KMS-11 (cell line): Measurements from ENCODE around the gene ST7.

Experiments
- H2AFZ ChIP-seq: fragments of 200-600 bp; sonication (generic); 2 replicates; pipeline ENCODE4 v1.6.1; 2016; ENCODE audit warnings: antibody characterized with exemption, mixed run types, low read depth
- H3K27ac ChIP-seq: fragments of 200-600 bp; sonication (generic); 2 replicates; pipeline ENCODE4 v1.6.1; 2016; ENCODE audit warnings: mild to moderate bottlenecking, mixed run types
- H3K27me3 ChIP-seq: fragments of 200-600 bp; sonication (generic); 2 replicates; pipeline ENCODE4 v1.6.1; 2017; ENCODE audit warnings: mild to moderate bottlenecking, low read depth, mixed run types, moderate library complexity; ENCODE audit not compliant: insufficient read depth
- H3K36me3 ChIP-seq: fragments of 200-600 bp; sonication (generic); 2 replicates; pipeline ENCODE4 v1.6.1; 2017; ENCODE audit warnings: mild to moderate bottlenecking, mixed run types; ENCODE audit not compliant: insufficient read depth
- H3K4me1 ChIP-seq: fragments of 200-600 bp; sonication (generic); 2 replicates; pipeline ENCODE4 v1.6.1; 2016; ENCODE audit warnings: mild to moderate bottlenecking, low read depth, mixed run types; ENCODE audit not compliant: poor library complexity, severe bottlenecking
- H3K4me2 ChIP-seq: fragments of 200-600 bp; sonication (generic); 2 replicates; pipeline ENCODE4 v1.7.0; 2016; ENCODE audit warnings: mild to moderate bottlenecking, mixed run types
- H3K4me3 ChIP-seq: fragments of 200-600 bp; sonication (generic); IDR thresholded peaks from 2 replicates; pipeline ENCODE4 v1.6.1; 2017; ENCODE audit warnings: low read depth, low read length, mixed read lengths; ENCODE audit not compliant: insufficient read depth
- H3K79me2 ChIP-seq: fragments of 200-600 bp; sonication (generic); 2 replicates; pipeline ENCODE4 v1.6.1; 2016; ENCODE audit warnings: low read depth, mixed run types; ENCODE audit not compliant: insufficient read depth
- H3K9ac ChIP-seq: fragments of 200-600 bp; sonication (generic); 2 replicates; pipeline ENCODE4 v1.6.1; 2016; ENCODE audit warnings: mild to moderate bottlenecking, mixed run types
- H4K20me1 ChIP-seq: fragments of 200-600 bp; sonication (generic); 2 replicates; pipeline ENCODE4 v1.6.1; 2016; ENCODE audit warnings: mild to moderate bottlenecking, mixed run types; ENCODE audit not compliant: insufficient read depth
- TF ChIP-seq, protein P1 (sequence below): fragments of 200-600 bp; sonication (generic); conservative IDR thresholded peaks from 2 replicates; pipeline ENCODE4 v1.6.1; 2017; ENCODE audit warnings: low read depth, mild to moderate bottlenecking, antibody characterized with exemption, low read length, moderate library complexity, mixed read lengths

The ST7 gene

DNA sequence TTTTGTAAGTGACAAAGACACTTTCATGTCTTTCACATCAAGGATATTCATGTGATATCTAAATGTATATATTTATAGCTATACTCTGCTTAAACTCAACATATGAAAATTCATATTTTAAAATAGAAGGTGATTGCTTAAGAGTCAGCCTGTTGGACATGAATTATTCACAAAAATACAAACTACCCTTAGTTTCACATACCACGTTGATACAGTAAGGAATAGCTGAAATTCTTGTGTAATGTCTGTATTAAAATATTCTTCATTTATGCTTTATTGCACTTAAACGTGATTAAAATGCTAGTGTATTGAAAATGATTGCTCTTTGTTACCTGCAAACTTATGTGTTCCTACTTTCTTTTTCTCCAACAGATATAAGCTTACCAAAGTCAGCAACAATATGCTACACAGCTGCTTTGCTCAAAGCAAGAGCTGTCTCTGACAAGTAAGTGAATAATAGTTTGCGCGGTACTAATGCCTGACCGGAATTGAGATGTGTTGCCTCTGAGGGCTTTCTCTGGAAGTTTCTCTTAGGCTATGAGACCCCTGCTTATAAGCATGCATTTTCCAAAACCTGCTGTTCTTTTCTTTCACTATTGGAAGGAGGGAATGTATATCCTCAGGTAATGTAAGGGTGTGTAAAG, 235.8 kb downstream of the ST7 start:
- no peaks in the 10 kb centered on the region for H3K27me3 ChIP-seq
- H3K27ac ChIP-seq = no peak overlapping the region

DNA sequence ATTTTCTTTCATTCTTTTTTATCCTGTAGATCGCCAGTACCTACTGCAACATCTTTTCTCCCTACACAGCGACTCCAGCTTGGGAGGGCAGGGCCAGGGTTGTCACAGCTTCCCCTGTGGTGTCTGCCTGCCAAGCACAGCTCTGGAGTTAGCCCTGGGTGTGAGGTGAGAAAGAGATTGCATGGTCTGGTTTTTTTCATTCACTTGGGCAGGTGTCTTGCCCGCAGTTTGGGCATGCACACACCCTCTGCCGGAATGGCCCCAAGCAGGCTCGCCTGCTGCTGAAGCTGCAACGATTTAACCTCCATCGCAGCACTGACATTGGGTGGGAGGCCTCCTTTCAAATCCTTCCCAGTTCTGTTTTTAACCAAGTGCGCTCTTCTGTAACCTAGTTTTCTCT, 236.8 kb downstream of the ST7 start:
- no peak overlapping the region for H3K27ac ChIP-seq
- H3K79me2 ChIP-seq = no peaks in the 10 kb centered on the region
- no peak overlapping the region for H2AFZ ChIP-seq
- no peaks in the 10 kb centered on the region for H4K20me1 ChIP-seq
- H3K9ac ChIP-seq = no peak overlapping the region
- no peak overlapping the region for H3K4me2 ChIP-seq
- peaks cover 12% of the 10 kb centered on the region for H3K4me1 ChIP-seq
- H3K36me3 ChIP-seq = no peaks in the 10 kb centered on the region
- no peak overlapping the region for H3K4me3 ChIP-seq
- TF ChIP-seq, protein P1, sequence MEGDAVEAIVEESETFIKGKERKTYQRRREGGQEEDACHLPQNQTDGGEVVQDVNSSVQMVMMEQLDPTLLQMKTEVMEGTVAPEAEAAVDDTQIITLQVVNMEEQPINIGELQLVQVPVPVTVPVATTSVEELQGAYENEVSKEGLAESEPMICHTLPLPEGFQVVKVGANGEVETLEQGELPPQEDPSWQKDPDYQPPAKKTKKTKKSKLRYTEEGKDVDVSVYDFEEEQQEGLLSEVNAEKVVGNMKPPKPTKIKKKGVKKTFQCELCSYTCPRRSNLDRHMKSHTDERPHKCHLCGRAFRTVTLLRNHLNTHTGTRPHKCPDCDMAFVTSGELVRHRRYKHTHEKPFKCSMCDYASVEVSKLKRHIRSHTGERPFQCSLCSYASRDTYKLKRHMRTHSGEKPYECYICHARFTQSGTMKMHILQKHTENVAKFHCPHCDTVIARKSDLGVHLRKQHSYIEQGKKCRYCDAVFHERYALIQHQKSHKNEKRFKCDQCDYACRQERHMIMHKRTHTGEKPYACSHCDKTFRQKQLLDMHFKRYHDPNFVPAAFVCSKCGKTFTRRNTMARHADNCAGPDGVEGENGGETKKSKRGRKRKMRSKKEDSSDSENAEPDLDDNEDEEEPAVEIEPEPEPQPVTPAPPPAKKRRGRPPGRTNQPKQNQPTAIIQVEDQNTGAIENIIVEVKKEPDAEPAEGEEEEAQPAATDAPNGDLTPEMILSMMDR = no peak
- no peaks in the 10 kb centered on the region for H3K27me3 ChIP-seq

More for the DNA sequence above, 235.8 kb downstream of the ST7 start:
- Histone ChIP-seq H3K9ac (no peak overlapping the region), H2AFZ (no peak overlapping the region), H3K79me2 (no peaks in the 10 kb centered on the region), H3K36me3 (no peaks in the 10 kb centered on the region), H4K20me1 (no peaks in the 10 kb centered on the region), H3K4me2 (no peak overlapping the region), H3K4me3 (no peak overlapping the region), H3K4me1 (peaks cover 12% of the 10 kb centered on the region)
- TF ChIP-seq, protein P1 = no peak

DNA sequence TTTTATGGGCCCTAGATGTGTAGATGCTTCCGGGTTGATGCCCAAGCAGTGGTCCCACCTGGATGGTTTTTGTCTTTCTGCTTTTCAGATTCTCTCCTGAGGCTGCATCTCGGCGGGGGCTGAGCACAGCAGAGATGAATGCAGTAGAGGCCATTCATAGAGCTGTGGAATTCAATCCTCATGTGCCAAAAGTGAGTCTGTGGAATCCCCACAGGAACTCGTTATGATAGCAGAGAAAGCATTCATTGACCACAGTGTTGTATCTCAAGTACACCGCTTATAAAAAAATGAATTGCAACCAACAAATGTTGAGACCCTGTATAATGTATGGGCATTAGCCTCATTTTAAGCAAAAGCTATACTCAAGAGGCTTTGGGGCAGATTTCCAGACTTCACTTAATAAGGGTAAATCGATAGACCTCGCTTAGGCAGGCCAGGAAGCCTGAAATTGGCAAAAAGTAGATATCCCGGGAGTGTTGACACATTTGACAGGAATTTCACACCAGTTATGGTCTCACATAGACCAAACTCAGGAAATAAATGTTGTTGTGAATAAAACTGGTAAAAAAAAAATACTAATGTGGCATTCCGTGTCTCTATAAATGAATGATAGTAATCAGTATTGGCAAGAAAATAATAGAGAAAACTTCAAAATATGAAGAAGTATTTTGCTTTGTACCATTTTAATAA, 237.6 kb downstream of the ST7 start:
- Histone ChIP-seq H3K79me2 (no peaks in the 10 kb centered on the region), H3K4me3 (no peak overlapping the region), H3K36me3 (no peaks in the 10 kb centered on the region), H3K4me1 (peaks cover 12% of the 10 kb centered on the region), H3K9ac (no peak overlapping the region), H3K27ac (no peak overlapping the region), H4K20me1 (no peaks in the 10 kb centered on the region), H2AFZ (no peak overlapping the region), H3K4me2 (no peak overlapping the region), H3K27me3 (no peaks in the 10 kb centered on the region)
- TF ChIP-seq, protein P1 = no peak

DNA sequence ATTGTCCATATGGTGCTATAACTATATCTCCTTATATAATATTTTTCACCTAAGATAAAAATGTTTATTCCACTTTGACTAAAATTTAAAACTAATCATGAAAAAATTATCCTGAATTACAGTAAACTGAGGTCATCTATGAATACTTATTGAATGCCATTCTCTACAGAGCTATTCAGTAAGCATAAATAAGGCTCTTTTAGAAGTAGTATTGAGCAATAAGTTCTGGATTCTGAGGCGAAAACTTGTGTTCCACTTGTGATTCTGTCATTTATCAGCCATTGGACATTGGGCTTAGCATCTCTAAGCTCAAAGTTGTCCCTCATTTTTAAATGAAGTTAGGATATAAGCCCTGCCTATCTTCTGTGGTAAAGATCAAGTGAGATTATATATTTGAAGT, 238.8 kb downstream of the ST7 start:
- Histone ChIP-seq H3K9ac (no peak overlapping the region), H3K4me3 (no peak overlapping the region), H3K36me3 (no peaks in the 10 kb centered on the region), H3K27me3 (no peaks in the 10 kb centered on the region), H2AFZ (no peak overlapping the region), H3K27ac (no peak overlapping the region), H3K4me2 (no peak overlapping the region), H3K4me1 (peaks cover 12% of the 10 kb centered on the region), H4K20me1 (no peaks in the 10 kb centered on the region), H3K79me2 (no peaks in the 10 kb centered on the region)
- TF ChIP-seq, protein P1 = no peak
